Endodermal cell (in vitro differentiated cells): ENCODE data around the gene FAM222B. TPM values are rescaled to one million over a fixed set of nuclear protein-coding genes. Genes with fewer than 3 reads are reported as not detected.

Source experiments
- DNase-seq: peaks from one replicate; pipeline ENCODE4 v3.0.0-alpha.2; 2017
- H3K27ac ChIP-seq: 2 replicates; pipeline ENCODE4 v1.5.1; 2013; ENCODE audit warnings: mild to moderate bottlenecking, low read depth, low read length, moderate library complexity
- H3K27me3 ChIP-seq: 2 replicates; pipeline ENCODE4 v1.6.1; 2013; ENCODE audit warnings: mild to moderate bottlenecking, low read length, moderate library complexity; ENCODE audit not compliant: insufficient read depth, control insufficient read depth, poor library complexity, severe bottlenecking
- H3K36me3 ChIP-seq: 2 replicates; pipeline ENCODE4 v1.7.0; 2013; ENCODE audit warnings: mild to moderate bottlenecking, low read length, moderate library complexity; ENCODE audit not compliant: control insufficient read depth, insufficient read depth
- H3K4me1 ChIP-seq: one replicate; pipeline ENCODE4 v1.7.0; 2013; ENCODE audit warnings: low read length; ENCODE audit not compliant: control insufficient read depth, insufficient read depth
- H3K4me3 ChIP-seq: 2 replicates; pipeline ENCODE4 v1.5.1; 2013; ENCODE audit warnings: mild to moderate bottlenecking, low read length, moderate library complexity
- H3K9ac ChIP-seq: 2 replicates; pipeline ENCODE4 v1.6.1; 2013; ENCODE audit warnings: mild to moderate bottlenecking, low read length, moderate library complexity; ENCODE audit not compliant: poor library complexity, severe bottlenecking; ENCODE audit errors: extremely low read depth
- H3K9me3 ChIP-seq: 2 replicates; pipeline ENCODE4 v1.6.1; 2013; ENCODE audit warnings: mild to moderate bottlenecking, low read length, moderate library complexity; ENCODE audit not compliant: control insufficient read depth
- H3K27ac Mint-ChIP-seq: 2 replicates; pipeline ENCODE4 v1.8.0; 2020; ENCODE audit warnings: mixed read lengths
- H3K27me3 Mint-ChIP-seq: 2 replicates; pipeline ENCODE4 v1.8.0; 2021; ENCODE audit warnings: mild to moderate bottlenecking, mixed read lengths; ENCODE audit not compliant: insufficient read depth
- H3K36me3 Mint-ChIP-seq: 2 replicates; pipeline ENCODE4 v1.8.0; 2020; ENCODE audit warnings: low read depth, mixed read lengths
- H3K4me1 Mint-ChIP-seq: 2 replicates; pipeline ENCODE4 v1.8.0; 2020; ENCODE audit warnings: mixed read lengths
- H3K4me3 Mint-ChIP-seq: 2 replicates; pipeline ENCODE4 v1.8.0; 2020; ENCODE audit warnings: mild to moderate bottlenecking, moderate library complexity, mixed read lengths
- H3K9me3 Mint-ChIP-seq: 2 replicates; pipeline ENCODE4 v1.8.0; 2020; ENCODE audit warnings: mild to moderate bottlenecking, mixed read lengths
- whole genome bisulfite sequencing, 2 experiments: methylation state at CpG; one replicate each; pipeline versions ENCODE4 v1.1.5 to v1.1.7; 2013; ENCODE audit warnings: missing lambda C conversion rate in 2 of 2, mixed read lengths in 1 of 2; ENCODE audit not compliant: insufficient coverage in 1 of 2, insufficient read length in 1 of 2; 5-methylcytosine and 5-hydroxymethylcytosine counted together
- total RNA-seq, 2 donors: library from RNA; stranded (reverse); fragmentation: NEBNext Ultra II Directional in 1 of 2; extraction: Animal tissue kit (Norgen Biotek cat#: 25700) in 1 of 2; gene quantifications; 2 replicates in 1 of 2; 3 replicates in 1 of 2; pipeline ENCODE4 v1.2.1, GENCODE V29; 2021
- TF ChIP-seq, protein P1 (sequence below): fragments of 200-600 bp; sonication (generic); conservative IDR thresholded peaks from 2 replicates; pipeline ENCODE4 v1.5.0; 2021; ENCODE audit warnings: antibody characterized with exemption, mild to moderate bottlenecking

FAM222B gene
- total RNA-seq, 2 donors from 2014 or later, result 59.2 to 75.7 TPM

DNA sequence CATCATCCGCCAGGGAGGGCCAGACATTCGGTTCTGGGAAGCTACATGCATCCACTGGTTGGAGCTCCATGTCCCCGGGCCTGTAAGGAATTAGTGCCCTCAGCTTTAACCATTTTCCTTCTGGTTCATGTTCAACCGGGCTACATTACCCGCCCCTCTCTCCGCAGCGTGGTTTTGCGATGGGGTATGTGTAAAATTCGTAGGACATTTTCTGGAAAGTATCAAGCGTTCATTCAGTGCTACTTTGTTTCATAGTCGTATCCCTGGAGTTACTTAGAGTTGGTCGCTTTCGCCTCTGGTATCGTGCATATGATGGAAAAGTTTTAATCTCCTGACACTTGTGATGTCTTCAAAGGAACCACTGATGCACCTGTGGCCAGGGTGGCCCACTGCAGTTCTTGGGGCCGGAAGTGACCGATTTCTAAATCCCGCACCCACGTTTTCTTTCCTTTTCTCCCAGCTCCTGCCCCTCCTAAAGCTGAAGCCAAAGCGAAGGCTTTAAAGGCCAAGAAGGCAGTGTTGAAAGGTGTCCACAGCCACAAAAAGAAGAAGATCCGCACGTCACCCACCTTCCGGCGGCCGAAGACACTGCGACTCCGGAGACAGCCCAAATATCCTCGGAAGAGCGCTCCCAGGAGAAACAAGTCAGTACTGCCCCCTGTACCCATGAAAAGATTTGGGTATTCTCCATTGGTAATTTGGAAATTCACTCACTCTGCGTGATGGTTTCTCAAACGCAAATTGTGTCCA is 122.2 kb downstream of the FAM222B start:
- no peaks in the 10 kb centered on the region for H3K9me3 Mint-ChIP-seq
- H3K9me3 ChIP-seq, result no peaks in the 10 kb centered on the region
- peaks cover 47% of the 10 kb centered on the region for H3K36me3 ChIP-seq
- peaks cover 6% of the 10 kb centered on the region for H3K4me1 ChIP-seq
- H3K4me3 ChIP-seq, result peak overlapping the region; percentile 94
- H3K27me3 ChIP-seq, result no peaks in the 10 kb centered on the region
- peaks cover 48% of the 10 kb centered on the region for H3K4me1 Mint-ChIP-seq
- no peak for DNase-seq
- peak overlapping the region; percentile 95 for H3K27ac Mint-ChIP-seq
- H3K36me3 Mint-ChIP-seq, result peaks cover 49% of the 10 kb centered on the region
- peak overlapping the region; percentile 99 for H3K4me3 Mint-ChIP-seq
- TF ChIP-seq, protein P1, sequence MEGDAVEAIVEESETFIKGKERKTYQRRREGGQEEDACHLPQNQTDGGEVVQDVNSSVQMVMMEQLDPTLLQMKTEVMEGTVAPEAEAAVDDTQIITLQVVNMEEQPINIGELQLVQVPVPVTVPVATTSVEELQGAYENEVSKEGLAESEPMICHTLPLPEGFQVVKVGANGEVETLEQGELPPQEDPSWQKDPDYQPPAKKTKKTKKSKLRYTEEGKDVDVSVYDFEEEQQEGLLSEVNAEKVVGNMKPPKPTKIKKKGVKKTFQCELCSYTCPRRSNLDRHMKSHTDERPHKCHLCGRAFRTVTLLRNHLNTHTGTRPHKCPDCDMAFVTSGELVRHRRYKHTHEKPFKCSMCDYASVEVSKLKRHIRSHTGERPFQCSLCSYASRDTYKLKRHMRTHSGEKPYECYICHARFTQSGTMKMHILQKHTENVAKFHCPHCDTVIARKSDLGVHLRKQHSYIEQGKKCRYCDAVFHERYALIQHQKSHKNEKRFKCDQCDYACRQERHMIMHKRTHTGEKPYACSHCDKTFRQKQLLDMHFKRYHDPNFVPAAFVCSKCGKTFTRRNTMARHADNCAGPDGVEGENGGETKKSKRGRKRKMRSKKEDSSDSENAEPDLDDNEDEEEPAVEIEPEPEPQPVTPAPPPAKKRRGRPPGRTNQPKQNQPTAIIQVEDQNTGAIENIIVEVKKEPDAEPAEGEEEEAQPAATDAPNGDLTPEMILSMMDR, result peak; percentile 59
- WGBS, 2 experiments, result 0 to 2% methylated on average over 9 to 28 of the region's 30 CpGs
- H3K9ac ChIP-seq, result peak overlapping the region; percentile 93
- H3K27me3 Mint-ChIP-seq, result no peaks in the 10 kb centered on the region
- H3K27ac ChIP-seq, result peak overlapping the region; percentile 72

DNA sequence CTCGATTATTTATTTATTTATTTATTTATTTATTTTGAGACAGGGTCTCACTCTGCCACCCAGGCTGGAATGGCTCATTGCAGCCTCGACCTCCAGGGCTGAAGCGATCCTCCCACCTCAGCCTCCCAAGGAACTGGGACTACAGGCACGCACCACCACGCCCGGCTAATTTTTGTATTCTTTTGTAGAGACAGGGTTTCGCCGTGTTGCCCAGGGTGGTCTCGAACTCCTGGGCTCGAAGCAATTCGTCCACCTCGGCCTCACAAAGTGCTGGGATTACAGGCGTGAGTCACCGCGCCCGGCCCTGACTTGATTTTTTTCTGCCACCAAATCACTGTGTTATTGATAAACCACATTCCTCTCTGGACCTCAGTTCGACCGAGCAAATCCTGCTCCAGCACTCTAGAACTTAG is 123.6 kb downstream of the FAM222B start:
- H3K4me3 Mint-ChIP-seq, result peak overlapping the region; percentile 99
- TF ChIP-seq, protein P1, result no peak
- peaks cover 6% of the 10 kb centered on the region for H3K4me1 ChIP-seq
- H3K27me3 ChIP-seq, result no peaks in the 10 kb centered on the region
- no peaks in the 10 kb centered on the region for H3K27me3 Mint-ChIP-seq
- 29 to 33% methylated on average over 15 to 17 of the region's 18 CpGs for WGBS, 2 experiments
- peak overlapping the region; percentile 93 for H3K9ac ChIP-seq
- peak overlapping the region; percentile 87 for H3K27ac ChIP-seq
- H3K36me3 ChIP-seq, result peaks cover 53% of the 10 kb centered on the region
- H3K9me3 Mint-ChIP-seq, result no peaks in the 10 kb centered on the region
- H3K27ac Mint-ChIP-seq, result peak overlapping the region; percentile 95
- peak overlapping the region; percentile 94 for H3K4me3 ChIP-seq
- no peak for DNase-seq
- peaks cover 36% of the 10 kb centered on the region for H3K4me1 Mint-ChIP-seq
- H3K36me3 Mint-ChIP-seq, result peaks cover 56% of the 10 kb centered on the region
- H3K9me3 ChIP-seq, result no peaks in the 10 kb centered on the region

DNA sequence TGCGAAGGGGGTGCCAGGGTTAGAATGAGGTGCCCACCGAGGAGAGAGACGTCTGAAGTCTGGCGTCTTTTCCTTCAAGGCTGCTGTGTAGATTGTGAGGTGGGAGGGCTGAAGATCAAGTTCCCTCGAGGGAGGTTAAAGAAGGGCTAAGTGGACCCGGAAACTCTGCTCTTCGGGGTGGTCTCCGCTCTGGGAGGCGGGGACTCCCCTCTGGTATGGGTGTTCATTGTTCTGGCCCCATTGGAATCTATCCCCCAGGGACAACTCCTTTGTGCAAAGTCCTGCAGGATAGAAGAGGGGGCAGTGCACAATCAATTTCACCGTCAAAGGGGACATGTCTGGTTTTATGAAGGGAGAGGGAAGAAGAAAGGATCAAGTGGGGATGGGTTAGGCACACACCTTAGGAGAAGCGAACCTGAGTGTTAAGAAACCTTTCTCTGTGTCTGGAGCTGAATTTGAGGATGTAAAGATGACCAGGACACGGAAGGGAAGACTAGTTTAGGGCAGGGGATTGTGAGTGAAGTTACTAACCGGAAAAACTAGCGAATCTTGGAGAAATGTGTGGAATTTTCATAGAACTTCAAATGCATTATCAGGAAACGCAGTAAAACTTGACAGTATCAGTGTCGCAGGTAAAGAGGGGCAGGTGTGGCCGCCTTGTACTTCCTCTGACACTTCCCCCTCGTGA is 124.1 kb downstream of the FAM222B start:
- Mint-ChIP-seq H3K27ac (peak overlapping the region; percentile 94), H3K27me3 (no peaks in the 10 kb centered on the region), H3K4me3 (peak overlapping the region; percentile 99), H3K4me1 (peaks cover 34% of the 10 kb centered on the region), H3K36me3 (peaks cover 54% of the 10 kb centered on the region), H3K9me3 (no peaks in the 10 kb centered on the region)
- Histone ChIP-seq H3K4me3 (peak overlapping the region; percentile 97), H3K27me3 (no peaks in the 10 kb centered on the region), H3K36me3 (peaks cover 52% of the 10 kb centered on the region), H3K27ac (peak overlapping the region; percentile 92), H3K9me3 (no peaks in the 10 kb centered on the region), H3K4me1 (peaks cover 6% of the 10 kb centered on the region), H3K9ac (peak overlapping the region; percentile 82)
- DNase-seq, result no peak
- TF ChIP-seq, protein P1, result no peak
- 18 to 21% methylated on average over 14 to 17 of the region's 18 CpGs for WGBS, 2 experiments
